ENCODE data around the gene PRICKLE2. TPM values are rescaled to one million over a fixed set of nuclear protein-coding genes. Genes with fewer than 3 reads are reported as not detected.

PRICKLE2 gene
- total RNA-seq, 2 donors from 2014 or later = 23.4 to 41.5 TPM

DNA sequence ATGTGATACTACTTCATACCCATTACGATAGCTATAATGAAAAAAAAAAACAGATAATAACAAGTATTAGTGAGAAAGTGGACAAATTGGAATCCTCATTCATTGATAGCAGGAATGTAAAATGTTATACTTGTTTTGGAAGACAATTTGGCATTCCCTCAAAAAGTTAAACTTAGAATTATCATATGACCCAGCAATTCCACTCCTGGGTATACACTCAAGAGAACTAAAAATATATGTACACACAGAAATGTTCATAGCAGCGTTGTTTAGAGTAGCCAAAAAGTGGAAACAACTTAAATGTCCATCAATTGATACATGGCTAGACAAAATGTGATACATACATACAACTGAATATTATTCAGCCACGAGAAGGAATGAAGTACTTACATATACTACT, 69.9 kb downstream of the PRICKLE2 start:
- Histone ChIP-seq H3K36me3 (replicated peaks in 1 of 2; ENCODE audit: insufficient read depth in 1 of 2, low read depth in 2 of 2) (peaks cover 0 to 2% of the 10 kb centered on the region in 2 donors), H3K4me3 (no peak overlapping the region), H3K4me1 (peaks cover 14% of the 10 kb centered on the region), H3K27ac (no peak overlapping the region), H3K9me3 (no peaks in the 10 kb centered on the region), H3K27me3 (no peaks in the 10 kb centered on the region)
- 82 to 91% methylated on average over 3 of the region's 3 CpGs for WGBS, 2 donors
- ATAC-seq (no peak), DNase-seq (no peak)
- intact Hi-C loops (cut with DNase I) = no loop called here
- TF ChIP-seq POLR2A (IDR thresholded peaks at IDR 0.05) = no peak
- no peak for TF ChIP-seq CTCF (IDR thresholded peaks at IDR 0.05)

DNA sequence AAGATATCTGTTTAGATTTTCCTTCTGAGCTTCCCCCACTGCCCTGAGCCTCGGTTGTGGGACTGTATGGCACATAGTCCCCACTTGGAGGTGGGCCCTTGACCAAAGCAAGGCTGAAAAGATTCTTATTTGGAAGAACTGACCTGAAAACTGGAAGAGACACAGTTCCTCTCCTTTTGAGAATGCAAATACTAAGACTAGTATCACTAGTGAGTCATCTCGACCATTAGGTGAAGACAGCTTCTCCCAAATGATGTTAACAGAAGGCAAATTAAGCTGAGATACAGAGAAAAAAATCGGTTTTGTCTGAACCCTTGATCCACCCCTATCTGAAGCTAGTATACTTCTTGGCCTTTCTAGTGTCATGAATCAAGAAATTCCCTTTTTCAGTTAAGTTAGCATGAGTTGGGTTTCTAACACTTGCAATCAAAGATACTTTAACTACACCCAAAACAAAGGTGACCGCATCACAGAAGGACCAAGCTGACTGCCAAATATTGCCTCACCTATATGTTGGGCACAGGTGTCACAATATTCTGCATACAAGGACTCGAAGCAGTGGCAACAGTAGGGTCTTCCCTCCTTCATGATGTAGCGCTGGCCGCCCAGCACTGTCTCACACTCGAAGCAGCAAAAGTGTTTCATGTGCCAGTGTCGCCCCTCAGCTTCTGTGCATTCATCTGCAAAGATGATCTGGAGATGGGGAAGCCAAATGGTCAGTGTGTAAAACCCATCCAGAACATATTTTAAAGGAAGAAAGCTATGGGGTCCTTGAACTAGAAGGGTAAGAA, 72.4 kb downstream of the PRICKLE2 start:
- no peak for TF ChIP-seq POLR2A (IDR thresholded peaks at IDR 0.05)
- TF ChIP-seq CTCF (IDR thresholded peaks at IDR 0.05) = no peak
- WGBS, 2 donors = 88 to 93% methylated on average over 9 of the region's 9 CpGs
- intact Hi-C loops (cut with DNase I) = no loop called here
- Histone ChIP-seq H3K9me3 (no peaks in the 10 kb centered on the region), H3K4me3 (no peak overlapping the region), H3K4me1 (peaks cover 14% of the 10 kb centered on the region), H3K27ac (no peak overlapping the region), H3K36me3 (replicated peaks in 1 of 2; ENCODE audit: insufficient read depth in 1 of 2, low read depth in 2 of 2) (no peaks in the 10 kb centered on the region), H3K27me3 (no peaks in the 10 kb centered on the region)
- no peak for ATAC-seq
- DNase-seq = no peak

GRCh38 chr3:64152086-64152485, 73.2 kb downstream of the PRICKLE2 start:
- H3K27me3 ChIP-seq = no peaks in the 10 kb centered on the region
- no peak overlapping the region for H3K27ac ChIP-seq
- WGBS, 2 donors = 79 to 85% methylated on average over 2 of the region's 2 CpGs
- H3K9me3 ChIP-seq = no peaks in the 10 kb centered on the region
- TF ChIP-seq POLR2A (IDR thresholded peaks at IDR 0.05) (no peak), CTCF (IDR thresholded peaks at IDR 0.05) (no peak)
- no peaks in the 10 kb centered on the region for H3K36me3 ChIP-seq (replicated peaks in 1 of 2; ENCODE audit: insufficient read depth in 1 of 2, low read depth in 2 of 2)
- intact Hi-C loops (cut with DNase I) = no loop called here
- peak in 3 of 4 donors; percentile 27 to 57 (median 42) for DNase-seq
- ATAC-seq = peak; percentile 33
- no peak overlapping the region for H3K4me3 ChIP-seq
- peaks cover 14% of the 10 kb centered on the region for H3K4me1 ChIP-seq

GRCh38 chr3:64151342-64151871, 73.9 kb downstream of the PRICKLE2 start:
- ATAC-seq (no peak), DNase-seq (no peak)
- no peak for TF ChIP-seq POLR2A (IDR thresholded peaks at IDR 0.05)
- TF ChIP-seq CTCF (IDR thresholded peaks at IDR 0.05) = no peak
- Histone ChIP-seq H3K27ac (peak overlapping the region in 3 of 4 donors; percentile 7 to 55 (median 42)), H3K4me1 (peaks cover 14% of the 10 kb centered on the region), H3K36me3 (replicated peaks in 1 of 2; ENCODE audit: insufficient read depth in 1 of 2, low read depth in 2 of 2) (no peaks in the 10 kb centered on the region), H3K9me3 (no peaks in the 10 kb centered on the region), H3K4me3 (no peak overlapping the region), H3K27me3 (no peaks in the 10 kb centered on the region)
- 74 to 79% methylated on average over 5 of the region's 5 CpGs for WGBS, 2 donors
- intact Hi-C loops (cut with DNase I) = no loop called here

Measured in body of pancreas (tissue), 4 donors.